GM21423 (cell line): ENCODE measurements around the gene CUL1.

Experiments used
- ATAC-seq: cut with Tn5 transposase; IDR thresholded peaks from one replicate; pipeline ENCODE4 v1.9.1; 2021; ENCODE audit warnings: mild to moderate bottlenecking, moderate library complexity; ENCODE audit not compliant: unreplicated experiment

CUL1 gene

GRCh38 chr7:148754912-148755311, 56.2 kb downstream of the CUL1 start:
- no peak for ATAC-seq

- no peak for ATAC-seq
Measured at GRCh38 chr7:148761499-148762278, 63.0 kb downstream of the CUL1 start.

GRCh38 chr7:148763622-148764021, 64.9 kb downstream of the CUL1 start:
- no peak for ATAC-seq

GRCh38 chr7:148770004-148770403, 71.3 kb downstream of the CUL1 start:
- no peak for ATAC-seq

GRCh38 chr7:148772297-148773089, 73.8 kb downstream of the CUL1 start:
- ATAC-seq: no peak

- peak; percentile 99 for ATAC-seq
Measured at GRCh38 chr7:148773334-148773733, 74.6 kb downstream of the CUL1 start.

- ATAC-seq: no peak
Measured at GRCh38 chr7:148774471-148774870, 75.8 kb downstream of the CUL1 start.

- ATAC-seq: no peak
Measured at GRCh38 chr7:148782757-148783456, 84.2 kb downstream of the CUL1 start.

- ATAC-seq: no peak
Measured at GRCh38 chr7:148783801-148784527, 85.3 kb downstream of the CUL1 start.

GRCh38 chr7:148787571-148788295, 89.0 kb downstream of the CUL1 start:
- no peak for ATAC-seq

- ATAC-seq: no peak
Measured at GRCh38 chr7:148789220-148789619, 90.5 kb downstream of the CUL1 start.

GRCh38 chr7:148790131-148790726, 91.5 kb downstream of the CUL1 start:
- no peak for ATAC-seq

GRCh38 chr7:148790850-148791249, 92.1 kb downstream of the CUL1 start:
- ATAC-seq: no peak

GRCh38 chr7:148791546-148791945, 92.8 kb downstream of the CUL1 start:
- ATAC-seq: no peak

- no peak for ATAC-seq
Measured at GRCh38 chr7:148793590-148793989, 94.9 kb downstream of the CUL1 start.

GRCh38 chr7:148794476-148794875, 95.8 kb downstream of the CUL1 start:
- ATAC-seq: no peak

GRCh38 chr7:148796841-148797240, 98.1 kb downstream of the CUL1 start:
- ATAC-seq: no peak

- ATAC-seq: no peak
Measured at GRCh38 chr7:148799893-148800555, 101.3 kb downstream of the CUL1 start.

- no peak for ATAC-seq
Measured at GRCh38 chr7:148800677-148801076, 102.0 kb downstream of the CUL1 start.
